NCI-H510A treated with DMSO at 0.1 percent for 48 hours (cell line): ENCODE measurements around the gene ZNF8.
"Not testable (repeated sequence)": the region's sequence is repeated elsewhere in the genome, so short reads cannot be mapped to it uniquely, and the experiment has no call there.

Experiments used
- DNase-seq: peaks from one replicate; lab custom pipeline; 2025; lab: John Stamatoyannopoulos, UW

Gene ZNF8

GRCh38 chr19:58278541-58279041 is at the start of gene ZNF8:
Gene ZNF8 (plus strand): TSS chr19:58278955. CDS start chr19:58279082, 127 bp downstream.
- peak; percentile 92 for DNase-seq

GRCh38 chr19:58229255-58229639 is 49.5 kb upstream of the ZNF8 start:
- no peak for DNase-seq

- DNase-seq: no peak
Measured at GRCh38 chr19:58237324-58237723, 41.4 kb upstream of the ZNF8 start.

- no peak for DNase-seq
Measured at GRCh38 chr19:58243351-58243750, 35.4 kb upstream of the ZNF8 start.

GRCh38 chr19:58248886-58249285 is 29.9 kb upstream of the ZNF8 start:
- DNase-seq: no peak

GRCh38 chr19:58252102-58252685 is 26.6 kb upstream of the ZNF8 start:
- DNase-seq: no peak

- not testable (repeated sequence) for DNase-seq
Measured at GRCh38 chr19:58258259-58258658, 20.5 kb upstream of the ZNF8 start.

- DNase-seq: no peak
Measured at GRCh38 chr19:58261600-58261967, 17.2 kb upstream of the ZNF8 start.

- DNase-seq: no peak
Measured at GRCh38 chr19:58261968-58262921, 16.5 kb upstream of the ZNF8 start.

GRCh38 chr19:58262922-58263296 is 15.8 kb upstream of the ZNF8 start:
- no peak for DNase-seq

- no peak for DNase-seq
Measured at GRCh38 chr19:58265100-58265499, 13.7 kb upstream of the ZNF8 start.

- DNase-seq: no peak
Measured at GRCh38 chr19:58268344-58268743, 10.4 kb upstream of the ZNF8 start.

GRCh38 chr19:58274771-58275201 is 4.0 kb upstream of the ZNF8 start:
- DNase-seq: no peak

GRCh38 chr19:58275564-58275963 is 3.2 kb upstream of the ZNF8 start:
- no peak for DNase-seq

GRCh38 chr19:58277197-58277596 is 1.6 kb upstream of the ZNF8 start:
- no peak for DNase-seq

- no peak for DNase-seq
Measured at GRCh38 chr19:58277748-58278540, 811 bp upstream of the ZNF8 start.

GRCh38 chr19:58279042-58279924 is 528 bp downstream of the ZNF8 start:
- peak; percentile 44 for DNase-seq

- DNase-seq: no peak
Measured at GRCh38 chr19:58279925-58280316, 1.2 kb downstream of the ZNF8 start.

GRCh38 chr19:58284199-58284598 is 5.4 kb downstream of the ZNF8 start:
- DNase-seq: no peak

GRCh38 chr19:58291943-58292342 is 13.2 kb downstream of the ZNF8 start:
- no peak for DNase-seq

GRCh38 chr19:58294743-58295374 is 16.1 kb downstream of the ZNF8 start:
- no peak for DNase-seq
